Endodermal cell (in vitro differentiated cells): ENCODE data around the gene DNM2. TPM values are rescaled to one million over a fixed set of nuclear protein-coding genes. Genes with fewer than 3 reads are reported as not detected.

ENCODE experiments used
- DNase-seq: peaks from one replicate; pipeline ENCODE4 v3.0.0-alpha.2; 2017
- H3K27ac ChIP-seq: 2 replicates; pipeline ENCODE4 v1.5.1; 2013; ENCODE audit warnings: mild to moderate bottlenecking, low read depth, low read length, moderate library complexity
- H3K27me3 ChIP-seq: 2 replicates; pipeline ENCODE4 v1.6.1; 2013; ENCODE audit warnings: mild to moderate bottlenecking, low read length, moderate library complexity; ENCODE audit not compliant: insufficient read depth, control insufficient read depth, poor library complexity, severe bottlenecking
- H3K36me3 ChIP-seq: 2 replicates; pipeline ENCODE4 v1.7.0; 2013; ENCODE audit warnings: mild to moderate bottlenecking, low read length, moderate library complexity; ENCODE audit not compliant: control insufficient read depth, insufficient read depth
- H3K4me1 ChIP-seq: one replicate; pipeline ENCODE4 v1.7.0; 2013; ENCODE audit warnings: low read length; ENCODE audit not compliant: control insufficient read depth, insufficient read depth
- H3K4me3 ChIP-seq: 2 replicates; pipeline ENCODE4 v1.5.1; 2013; ENCODE audit warnings: mild to moderate bottlenecking, low read length, moderate library complexity
- H3K9ac ChIP-seq: 2 replicates; pipeline ENCODE4 v1.6.1; 2013; ENCODE audit warnings: mild to moderate bottlenecking, low read length, moderate library complexity; ENCODE audit not compliant: poor library complexity, severe bottlenecking; ENCODE audit errors: extremely low read depth
- H3K9me3 ChIP-seq: 2 replicates; pipeline ENCODE4 v1.6.1; 2013; ENCODE audit warnings: mild to moderate bottlenecking, low read length, moderate library complexity; ENCODE audit not compliant: control insufficient read depth
- H3K27ac Mint-ChIP-seq: 2 replicates; pipeline ENCODE4 v1.8.0; 2020; ENCODE audit warnings: mixed read lengths
- H3K27me3 Mint-ChIP-seq: 2 replicates; pipeline ENCODE4 v1.8.0; 2021; ENCODE audit warnings: mild to moderate bottlenecking, mixed read lengths; ENCODE audit not compliant: insufficient read depth
- H3K36me3 Mint-ChIP-seq: 2 replicates; pipeline ENCODE4 v1.8.0; 2020; ENCODE audit warnings: low read depth, mixed read lengths
- H3K4me1 Mint-ChIP-seq: 2 replicates; pipeline ENCODE4 v1.8.0; 2020; ENCODE audit warnings: mixed read lengths
- H3K4me3 Mint-ChIP-seq: 2 replicates; pipeline ENCODE4 v1.8.0; 2020; ENCODE audit warnings: mild to moderate bottlenecking, moderate library complexity, mixed read lengths
- H3K9me3 Mint-ChIP-seq: 2 replicates; pipeline ENCODE4 v1.8.0; 2020; ENCODE audit warnings: mild to moderate bottlenecking, mixed read lengths
- CTCF ChIP-seq: fragments of 200-600 bp; sonication (generic); conservative IDR thresholded peaks from 2 replicates; pipeline ENCODE4 v1.5.0; 2021; ENCODE audit warnings: antibody characterized with exemption, mild to moderate bottlenecking
- WGBS, 2 experiments: methylation state at CpG; one replicate each; pipeline versions ENCODE4 v1.1.5 to v1.1.7; 2013; ENCODE audit warnings: missing lambda C conversion rate in 2 of 2, mixed read lengths in 1 of 2; ENCODE audit not compliant: insufficient coverage in 1 of 2, insufficient read length in 1 of 2; 5-methylcytosine and 5-hydroxymethylcytosine counted together
- total RNA-seq, 2 donors: library from RNA; stranded (reverse); fragmentation: NEBNext Ultra II Directional in 1 of 2; extraction: Animal tissue kit (Norgen Biotek cat#: 25700) in 1 of 2; gene quantifications; 2 replicates in 1 of 2; 3 replicates in 1 of 2; pipeline ENCODE4 v1.2.1, GENCODE V29; 2021

The DNM2 gene
- total RNA-seq, 2 donors from 2014 or later, result 118 to 136 TPM

DNA sequence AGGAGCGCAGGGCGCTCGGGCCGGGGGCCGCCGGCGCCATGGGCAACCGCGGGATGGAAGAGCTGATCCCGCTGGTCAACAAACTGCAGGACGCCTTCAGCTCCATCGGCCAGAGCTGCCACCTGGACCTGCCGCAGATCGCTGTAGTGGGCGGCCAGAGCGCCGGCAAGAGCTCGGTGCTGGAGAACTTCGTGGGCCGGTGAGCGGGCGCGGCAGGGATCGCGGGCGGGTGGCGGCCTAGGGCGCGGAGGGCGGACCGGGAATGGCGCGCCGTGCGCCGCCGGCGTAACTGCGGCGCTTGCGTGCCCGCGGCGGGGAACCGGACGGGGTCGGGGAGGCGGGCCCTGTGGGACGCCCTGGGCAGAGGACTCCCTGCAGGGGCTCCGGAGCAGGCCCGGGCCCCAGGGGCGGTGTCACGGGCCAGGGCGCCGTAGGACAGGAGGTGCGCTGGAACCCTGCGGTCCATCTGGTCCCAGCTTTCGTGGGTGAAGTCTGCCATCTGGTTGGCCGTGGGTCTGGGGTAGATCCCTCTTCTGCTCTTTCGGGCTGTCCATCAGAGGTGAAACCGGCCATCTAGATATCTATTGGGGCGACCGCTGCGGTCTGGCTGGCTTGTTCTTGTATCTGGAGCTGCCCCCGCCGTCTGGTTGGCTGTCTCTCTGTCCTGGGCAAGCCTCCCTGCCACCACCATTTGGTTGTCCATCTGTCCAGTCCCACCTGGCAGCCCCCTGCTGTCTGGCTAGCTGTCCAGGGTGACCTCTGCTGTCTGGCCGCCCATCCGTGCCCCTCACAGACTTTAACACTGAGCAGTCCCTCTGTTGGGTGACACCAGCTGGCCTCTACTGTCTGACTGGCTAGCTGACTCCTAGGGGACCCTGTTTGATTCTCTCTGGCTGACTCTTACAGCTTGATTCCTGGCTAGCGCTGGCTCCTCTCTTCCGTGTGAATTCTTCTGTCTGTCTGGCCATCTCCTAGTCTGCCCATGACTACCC is 622 bp downstream of the DNM2 start:
- DNase-seq, result peak; percentile 77
- Mint-ChIP-seq H3K36me3 (peaks cover 9% of the 10 kb centered on the region), H3K4me1 (peaks cover 15% of the 10 kb centered on the region), H3K27ac (peak overlapping the region; percentile 87), H3K4me3 (peak overlapping the region; percentile 92), H3K9me3 (no peaks in the 10 kb centered on the region), H3K27me3 (no peaks in the 10 kb centered on the region)
- Histone ChIP-seq H3K27ac (peak overlapping the region; percentile 85), H3K4me1 (peaks cover 7% of the 10 kb centered on the region), H3K4me3 (peak overlapping the region; percentile 91), H3K9me3 (no peaks in the 10 kb centered on the region), H3K9ac (peak overlapping the region; percentile 82), H3K27me3 (no peaks in the 10 kb centered on the region), H3K36me3 (peaks cover 7% of the 10 kb centered on the region)
- WGBS, 2 experiments, result 0 to 1% methylated on average over 31 to 70 of the region's 70 CpGs
- no peak for TF ChIP-seq CTCF

- H3K4me1 Mint-ChIP-seq, result peaks cover 15% of the 10 kb centered on the region
- TF ChIP-seq CTCF, result no peak
- no peak overlapping the region for H3K27ac ChIP-seq
Observed at GRCh38 chr19:10719466-10719961, 1.6 kb downstream of the DNM2 start.

GRCh38 chr19:10720607-10721125 is 2.8 kb downstream of the DNM2 start:
- no peaks in the 10 kb centered on the region for H3K9me3 ChIP-seq
- peaks cover 11% of the 10 kb centered on the region for H3K36me3 ChIP-seq
- peaks cover 7% of the 10 kb centered on the region for H3K4me1 ChIP-seq
- no peak overlapping the region for H3K9ac ChIP-seq
- no peak for TF ChIP-seq CTCF
- Mint-ChIP-seq H3K27ac (no peak overlapping the region), H3K4me1 (peaks cover 15% of the 10 kb centered on the region), H3K4me3 (no peak overlapping the region), H3K36me3 (peaks cover 9% of the 10 kb centered on the region), H3K27me3 (no peaks in the 10 kb centered on the region), H3K9me3 (no peaks in the 10 kb centered on the region)
- DNase-seq, result no peak
- no peak overlapping the region for H3K4me3 ChIP-seq
- no peaks in the 10 kb centered on the region for H3K27me3 ChIP-seq
- 94 to 95% methylated on average over 2 to 6 of the region's 6 CpGs for WGBS, 2 experiments
- no peak overlapping the region for H3K27ac ChIP-seq

More at GRCh38 chr19:10719466-10719961, 1.6 kb downstream of the DNM2 start:
- H3K27me3 Mint-ChIP-seq, result no peaks in the 10 kb centered on the region
- H3K36me3 Mint-ChIP-seq, result peaks cover 7% of the 10 kb centered on the region
- Histone ChIP-seq H3K9ac (peak overlapping the region; percentile 82), H3K27me3 (no peaks in the 10 kb centered on the region), H3K4me3 (peak overlapping the region; percentile 91), H3K9me3 (no peaks in the 10 kb centered on the region), H3K36me3 (peaks cover 7% of the 10 kb centered on the region), H3K4me1 (peaks cover 7% of the 10 kb centered on the region)
- H3K9me3 Mint-ChIP-seq, result no peaks in the 10 kb centered on the region
- no peak for DNase-seq
- H3K4me3 Mint-ChIP-seq, result peak overlapping the region; percentile 92
- peak overlapping the region; percentile 31 for H3K27ac Mint-ChIP-seq
- WGBS, 2 experiments, result 88 to 100% methylated on average over 2 to 5 of the region's 5 CpGs
